Ovary (tissue), 9 donors: ENCODE results near the gene SOCS7. TPM values are rescaled to one million over a fixed set of nuclear protein-coding genes. Genes with fewer than 3 reads are reported as not detected.

Source experiments
- DNase-seq, 5 donors: peaks; one replicate each; pipeline ENCODE4 v3.0.0-alpha.2; 2019 to 2020
- H3K27ac ChIP-seq, 2 donors: fragments of 200-600 bp; one replicate each; pipeline versions ENCODE4 v1.5.1 to v1.8.0; 2019 to 2022
- H3K27me3 ChIP-seq: fragments of 200-600 bp; one replicate; pipeline ENCODE4 v1.8.0; 2022
- H3K36me3 ChIP-seq: fragments of 200-600 bp; sonication (generic); one replicate; pipeline ENCODE4 v1.5.1; 2019
- H3K4me1 ChIP-seq: one replicate; pipeline ENCODE4 v1.8.1; 2013; ENCODE audit warnings: mild to moderate bottlenecking, moderate library complexity; ENCODE audit not compliant: insufficient read depth
- H3K4me3 ChIP-seq: fragments of 200-600 bp; sonication (generic); one replicate; pipeline ENCODE4 v1.5.1; 2017
- H3K9me3 ChIP-seq, 2 donors: fragments of 200-600 bp in 1 of 2; sonication (generic) in 1 of 2; one replicate each; pipeline versions ENCODE4 v1.5.1 to v1.8.1; 2013 to 2019; ENCODE audit warnings: mild to moderate bottlenecking in 1 of 2, moderate library complexity in 1 of 2
- CTCF ChIP-seq, 3 donors: fragments of 450-650 bp in 2 of 3; fragments of 200-600 bp in 1 of 3; IDR thresholded peaks; one replicate each; pipeline versions ENCODE4 v1.5.1 to v1.8.0; 2016 to 2022; ENCODE audit warnings: antibody characterized with exemption in 3 of 3, mild to moderate bottlenecking in 1 of 3
- EP300 ChIP-seq: sonication (generic); formaldehyde crosslinking; IDR thresholded peaks from one replicate; pipeline ENCODE4 v1.6.1; 2017; ENCODE audit warnings: antibody characterized with exemption
- POLR2A ChIP-seq: fragments of 450-650 bp; IDR thresholded peaks from one replicate; pipeline ENCODE4 v1.6.1; 2017; ENCODE audit warnings: antibody characterized with exemption, mild to moderate bottlenecking, moderate library complexity
- WGBS, 3 donors: extraction: QIAGEN DNeasy Blood & Tissue Kit in 1 of 3; methylation state at CpG; one replicate each; pipeline versions ENCODE4 v1.1.5 to v1.1.7; 2013 to 2017; 5-methylcytosine and 5-hydroxymethylcytosine counted together
- intact Hi-C, 4 donors: fragments of 100-400 bp; cut with DNase I; formaldehyde crosslinking; loops; one replicate each; pipeline versions ENCODE4 v1.11.0 to v1.15.1; 2022 to 2023
- polyA plus RNA-seq, 2 donors: library from polyadenylated mRNA; stranded (reverse); fragments of 200-250 nt in 1 of 2; fragments of 350-450 nt in 1 of 2; fragmentation: Illumina TruSeq in 1 of 2; extraction: RNeasy Lipid Tissue Mini Kit (QIAGEN cat#74804) in 1 of 2; gene quantifications; one replicate each; pipeline ENCODE4 v1.2.3, GENCODE V29; 2013 to 2014
- total RNA-seq, 7 donors: library from RNA; depleted of rRNA in 2 of 7; stranded (reverse); fragments of >200 nt in 2 of 7; fragmentation: NEBNext Ultra II Directional in 3 of 7; extraction: Animal tissue kit (Norgen Biotek cat#: 25700) in 3 of 7; gene quantifications; one replicate each; pipeline versions ENCODE4 v1.1.0 to v1.2.4, GENCODE V29; 2016 to 2023
- donor health status: DM: no; HTN: no; CAD: no; lungs with moderate emphysema.
- donor health status: DM: no; HTN: no; CAD: no.
- donor health status: Bipolar disorder and iron deficiency.
- donor health status: DM: yes; HTN: yes; CAD: no.
- donor health status: DM: no; HTN: no; CAD: no.
- donor health status: DM: yes; HTN: yes; CAD: no.

SOCS7 gene
- total and polyA plus RNA-seq, 9 donors: 8.9 to 23.8 (median 19.6) TPM

- TF ChIP-seq CTCF (IDR thresholded peaks at IDR 0.05) (peak; percentile 52 to 94 (median 93)), POLR2A (no peak)
- Histone ChIP-seq H3K4me3 (no peak overlapping the region), H3K36me3 (no peaks in the 10 kb centered on the region), H3K4me1 (no peaks in the 10 kb centered on the region), H3K27ac (no peak overlapping the region), H3K27me3 (no peaks in the 10 kb centered on the region), H3K9me3 (no peaks in the 10 kb centered on the region)
- DNase-seq: peak; percentile 64 to 79 (median 76)
- WGBS, 3 donors: 5 to 9% (median 6%) methylated on average over 12 to 14 of the region's 14 CpGs
- intact Hi-C loops: loop anchor here in 3 of 4 donors (2.0 to 5.0 kb wide), 2 partner anchors 33 to 41 kb away; no protein-coding TSS in a partner anchor
Measured at GRCh38 chr17:38444151-38444550, 92.5 kb downstream of the SOCS7 start.

- 62 to 85% (median 76%) methylated on average over 2 of the region's 2 CpGs for WGBS, 3 donors
- no peaks in the 10 kb centered on the region for H3K9me3 ChIP-seq
- no peak for DNase-seq
- H3K4me3 ChIP-seq: no peak overlapping the region
- peaks cover 10% of the 10 kb centered on the region for H3K4me1 ChIP-seq
- TF ChIP-seq POLR2A (no peak), CTCF (IDR thresholded peaks at IDR 0.05) (no peak), EP300 (no peak)
- H3K27me3 ChIP-seq: no peaks in the 10 kb centered on the region
- H3K27ac ChIP-seq: no peak overlapping the region
- no peaks in the 10 kb centered on the region for H3K36me3 ChIP-seq
- intact Hi-C loops: no loop called here
Measured at GRCh38 chr17:38447502-38448085, 96.0 kb downstream of the SOCS7 start.

GRCh38 chr17:38448208-38448771 is 96.6 kb downstream of the SOCS7 start:
- no peak for DNase-seq
- H3K27me3 ChIP-seq: no peaks in the 10 kb centered on the region
- H3K27ac ChIP-seq: no peak overlapping the region
- intact Hi-C loops: no loop called here
- H3K9me3 ChIP-seq: no peaks in the 10 kb centered on the region
- H3K36me3 ChIP-seq: no peaks in the 10 kb centered on the region
- H3K4me1 ChIP-seq: peaks cover 10% of the 10 kb centered on the region
- H3K4me3 ChIP-seq: no peak overlapping the region
- WGBS, 3 donors: 76 to 84% (median 78%) methylated on average over 9 of the region's 9 CpGs
- no peak for TF ChIP-seq CTCF (IDR thresholded peaks at IDR 0.05)
- TF ChIP-seq EP300: no peak
- TF ChIP-seq POLR2A: no peak

- Histone ChIP-seq H3K4me3 (no peak overlapping the region), H3K9me3 (no peaks in the 10 kb centered on the region), H3K27me3 (no peaks in the 10 kb centered on the region), H3K27ac (no peak overlapping the region), H3K36me3 (no peaks in the 10 kb centered on the region), H3K4me1 (peaks cover 13% of the 10 kb centered on the region)
- WGBS, 3 donors: 77 to 85% (median 81%) methylated on average over 14 to 15 of the region's 15 CpGs
- intact Hi-C loops: no loop called here
- TF ChIP-seq POLR2A (no peak), EP300 (no peak), CTCF (IDR thresholded peaks at IDR 0.05) (no peak)
- DNase-seq: peak in 1 of 5 donors; percentile 19
Measured at GRCh38 chr17:38449364-38449763, 97.7 kb downstream of the SOCS7 start.
